Epithelial cell of esophagus (primary cell): ENCODE data around the gene IGFLR1.
"Not testable (repeated sequence)": the region's sequence is repeated elsewhere in the genome, so short reads cannot be mapped to it uniquely, and the experiment has no call there.

Experiments used
- DNase-seq: peaks from one replicate; pipeline ENCODE4 v3.0.0; 2010; ENCODE audit warnings: low read depth
- H3K4me3 ChIP-seq: 2 replicates; pipeline ENCODE4 v1.5.1; 2011; ENCODE audit warnings: mild to moderate bottlenecking, low read length, control low read depth
- TF ChIP-seq, protein P1 (sequence below): IDR thresholded peaks from 2 replicates; pipeline ENCODE4 v1.5.1; 2011; ENCODE audit warnings: low read depth, mild to moderate bottlenecking, low read length, control low read depth, inconsistent platforms; ENCODE audit not compliant: insufficient read depth; ENCODE audit errors: missing control alignments

The IGFLR1 gene

DNA sequence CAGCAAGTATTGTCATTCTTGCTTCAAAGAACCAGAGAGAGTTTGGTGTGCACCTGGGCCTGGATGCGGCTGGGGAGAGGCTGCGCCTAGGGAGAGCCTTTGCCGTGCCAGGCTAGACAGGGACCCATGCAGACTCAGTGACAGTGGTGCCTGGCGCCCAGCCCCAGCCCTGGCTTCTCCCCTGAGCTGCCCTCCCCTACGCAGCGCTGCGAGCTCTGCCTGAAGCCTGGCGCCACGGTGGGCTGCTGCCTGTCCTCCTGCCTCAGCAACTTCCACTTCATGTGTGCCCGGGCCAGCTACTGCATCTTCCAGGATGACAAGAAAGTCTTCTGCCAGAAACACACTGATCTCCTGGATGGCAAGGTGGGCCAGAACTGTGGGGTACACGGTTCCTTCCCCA, 12.5 kb downstream of the IGFLR1 start:
- H3K4me3 ChIP-seq = no peak overlapping the region
- TF ChIP-seq, protein P1, sequence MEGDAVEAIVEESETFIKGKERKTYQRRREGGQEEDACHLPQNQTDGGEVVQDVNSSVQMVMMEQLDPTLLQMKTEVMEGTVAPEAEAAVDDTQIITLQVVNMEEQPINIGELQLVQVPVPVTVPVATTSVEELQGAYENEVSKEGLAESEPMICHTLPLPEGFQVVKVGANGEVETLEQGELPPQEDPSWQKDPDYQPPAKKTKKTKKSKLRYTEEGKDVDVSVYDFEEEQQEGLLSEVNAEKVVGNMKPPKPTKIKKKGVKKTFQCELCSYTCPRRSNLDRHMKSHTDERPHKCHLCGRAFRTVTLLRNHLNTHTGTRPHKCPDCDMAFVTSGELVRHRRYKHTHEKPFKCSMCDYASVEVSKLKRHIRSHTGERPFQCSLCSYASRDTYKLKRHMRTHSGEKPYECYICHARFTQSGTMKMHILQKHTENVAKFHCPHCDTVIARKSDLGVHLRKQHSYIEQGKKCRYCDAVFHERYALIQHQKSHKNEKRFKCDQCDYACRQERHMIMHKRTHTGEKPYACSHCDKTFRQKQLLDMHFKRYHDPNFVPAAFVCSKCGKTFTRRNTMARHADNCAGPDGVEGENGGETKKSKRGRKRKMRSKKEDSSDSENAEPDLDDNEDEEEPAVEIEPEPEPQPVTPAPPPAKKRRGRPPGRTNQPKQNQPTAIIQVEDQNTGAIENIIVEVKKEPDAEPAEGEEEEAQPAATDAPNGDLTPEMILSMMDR = no peak
- no peak for DNase-seq

DNA sequence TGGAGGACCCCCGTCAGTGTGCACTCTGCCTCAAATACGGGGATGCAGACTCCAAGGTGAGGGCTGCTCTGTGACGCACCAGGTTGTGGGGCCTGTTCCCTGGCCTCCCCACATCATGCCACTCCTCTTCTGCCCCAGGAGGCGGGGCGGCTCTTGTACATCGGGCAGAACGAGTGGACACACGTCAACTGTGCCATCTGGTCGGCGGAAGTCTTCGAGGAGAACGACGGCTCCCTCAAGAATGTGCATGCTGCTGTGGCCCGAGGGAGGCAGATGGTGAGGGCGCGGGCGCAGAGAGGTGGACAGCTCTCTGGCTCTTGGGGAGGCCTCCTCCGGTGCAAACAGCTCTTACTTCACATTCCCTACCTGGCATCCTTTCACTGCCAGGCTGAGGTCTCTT, 13.2 kb downstream of the IGFLR1 start:
- TF ChIP-seq, protein P1 = no peak
- no peak for DNase-seq
- H3K4me3 ChIP-seq = no peak overlapping the region

DNA sequence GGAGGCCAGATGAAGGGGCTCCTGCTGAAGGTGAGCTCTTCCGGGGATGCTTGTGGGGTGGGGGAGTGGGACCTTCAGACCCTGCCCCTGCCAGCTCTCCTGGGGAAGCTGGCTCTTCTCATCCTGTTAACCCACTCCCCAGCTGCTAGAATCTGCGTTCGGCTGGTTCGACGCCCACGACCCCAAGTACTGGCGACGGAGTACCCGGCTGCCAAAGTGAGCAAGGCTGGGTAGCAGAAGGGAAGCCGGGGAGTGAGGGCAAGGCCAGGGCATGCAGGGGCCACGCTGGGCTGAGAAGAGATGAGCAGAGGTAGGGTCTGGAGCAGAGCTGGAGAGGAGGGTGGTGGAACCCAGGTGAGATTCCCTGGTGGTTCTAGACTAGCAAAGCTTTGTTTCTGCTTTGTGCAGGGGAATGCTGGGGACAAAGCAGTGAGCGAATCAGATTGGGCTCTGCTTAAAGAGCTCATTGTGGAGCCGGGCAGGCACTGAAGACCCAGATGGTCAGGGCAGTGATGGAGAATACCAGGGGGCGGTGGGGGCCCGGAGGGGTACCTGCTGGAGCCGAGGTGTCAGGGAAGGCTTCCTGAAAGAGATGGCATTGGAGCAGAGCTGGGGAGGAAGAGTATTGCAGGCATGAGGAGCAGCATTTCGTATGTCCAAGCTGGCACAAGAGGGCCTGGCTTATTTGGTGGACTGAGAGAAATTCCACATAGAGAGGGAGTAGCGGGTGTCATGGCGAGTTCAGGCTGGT, 14.1 kb downstream of the IGFLR1 start:
- TF ChIP-seq, protein P1 = no peak
- DNase-seq = no peak
- no peak overlapping the region for H3K4me3 ChIP-seq

DNA sequence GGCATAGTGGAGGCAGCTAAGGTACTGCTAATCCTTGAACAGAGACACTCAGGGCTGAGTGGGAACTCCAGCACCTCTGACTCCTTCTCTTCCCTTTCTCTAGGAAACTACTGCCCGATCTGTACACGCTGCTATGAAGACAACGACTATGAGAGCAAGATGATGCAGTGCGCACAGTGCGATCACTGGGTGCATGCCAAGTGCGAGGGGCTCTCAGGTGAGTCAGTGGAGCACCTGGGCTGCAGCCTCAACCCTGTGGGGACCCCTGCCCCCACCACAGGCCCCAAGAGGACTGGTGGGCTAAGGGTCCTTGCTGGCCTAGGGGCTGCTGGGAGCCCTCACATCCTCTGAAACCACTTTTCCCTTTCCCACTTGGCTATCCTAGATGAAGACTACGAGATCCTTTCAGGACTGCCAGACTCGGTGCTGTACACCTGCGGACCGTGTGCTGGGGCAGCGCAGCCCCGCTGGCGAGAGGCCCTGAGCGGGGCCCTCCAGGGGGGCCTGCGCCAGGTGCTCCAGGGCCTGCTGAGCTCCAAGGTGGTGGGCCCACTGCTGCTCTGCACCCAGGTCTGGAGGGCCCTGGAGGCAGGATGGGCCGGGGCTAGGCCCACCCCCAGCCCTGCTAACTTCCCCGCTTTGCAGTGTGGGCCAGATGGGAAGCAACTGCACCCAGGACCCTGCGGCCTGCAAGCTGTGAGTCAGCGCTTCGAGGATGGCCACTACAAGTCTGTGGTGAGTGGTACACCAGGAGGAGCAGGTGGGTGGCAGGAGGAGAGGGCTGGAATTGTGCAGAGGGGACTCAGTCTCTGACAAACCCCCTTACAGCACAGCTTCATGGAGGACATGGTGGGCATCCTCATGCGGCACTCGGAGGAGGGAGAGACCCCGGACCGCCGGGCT, 14.9 kb downstream of the IGFLR1 start:
- H3K4me3 ChIP-seq = no peak overlapping the region
- TF ChIP-seq, protein P1 = no peak
- no peak for DNase-seq

DNA sequence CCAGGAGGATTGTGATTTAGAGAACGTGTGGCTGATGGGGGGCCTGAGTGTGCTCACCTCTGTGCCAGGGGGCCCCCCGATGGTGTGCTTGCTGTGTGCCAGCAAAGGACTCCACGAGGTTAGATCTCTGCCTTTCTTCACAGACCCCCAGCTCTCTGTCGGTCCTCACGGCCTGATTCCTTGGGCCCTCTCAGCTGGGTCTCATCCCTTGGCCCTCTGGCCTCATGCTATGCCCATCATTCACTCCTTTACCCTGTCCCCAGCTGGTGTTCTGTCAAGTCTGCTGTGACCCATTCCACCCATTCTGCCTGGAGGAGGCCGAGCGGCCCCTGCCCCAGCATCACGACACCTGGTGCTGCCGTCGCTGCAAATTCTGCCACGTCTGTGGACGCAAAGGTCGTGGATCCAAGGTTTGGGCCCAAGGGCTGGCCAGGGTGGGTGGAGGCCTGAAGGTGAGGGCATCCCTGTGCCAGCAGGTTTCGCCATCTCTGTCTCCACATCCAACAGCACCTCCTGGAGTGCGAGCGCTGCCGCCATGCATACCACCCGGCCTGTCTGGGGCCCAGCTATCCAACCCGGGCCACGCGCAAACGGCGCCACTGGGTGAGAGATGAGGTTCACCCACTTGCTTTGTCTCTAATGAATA, 16.9 kb downstream of the IGFLR1 start:
- DNase-seq = no peak
- TF ChIP-seq, protein P1 = no peak
- no peak overlapping the region for H3K4me3 ChIP-seq

DNA sequence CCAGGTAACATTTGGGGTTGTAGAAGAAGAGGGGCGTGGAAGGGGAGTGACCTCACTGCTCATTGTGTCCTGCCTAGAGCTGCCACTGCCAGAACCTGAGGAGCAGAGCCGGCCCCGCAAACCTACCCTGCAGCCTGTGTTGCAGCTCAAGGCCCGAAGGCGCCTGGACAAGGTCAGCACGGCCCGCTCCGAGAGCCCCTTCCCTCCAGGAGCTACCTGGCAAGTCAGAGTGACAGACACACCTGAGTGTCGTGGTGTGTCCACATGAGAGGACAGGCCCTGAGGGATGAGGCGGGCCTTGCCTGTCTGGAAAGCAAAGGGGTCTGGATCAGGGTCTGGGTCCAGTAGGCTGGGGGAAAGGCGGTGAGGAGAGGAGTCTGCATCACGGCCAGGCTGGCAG, 17.7 kb downstream of the IGFLR1 start:
- no peak for DNase-seq
- H3K4me3 ChIP-seq = no peak overlapping the region
- TF ChIP-seq, protein P1 = no peak

DNA sequence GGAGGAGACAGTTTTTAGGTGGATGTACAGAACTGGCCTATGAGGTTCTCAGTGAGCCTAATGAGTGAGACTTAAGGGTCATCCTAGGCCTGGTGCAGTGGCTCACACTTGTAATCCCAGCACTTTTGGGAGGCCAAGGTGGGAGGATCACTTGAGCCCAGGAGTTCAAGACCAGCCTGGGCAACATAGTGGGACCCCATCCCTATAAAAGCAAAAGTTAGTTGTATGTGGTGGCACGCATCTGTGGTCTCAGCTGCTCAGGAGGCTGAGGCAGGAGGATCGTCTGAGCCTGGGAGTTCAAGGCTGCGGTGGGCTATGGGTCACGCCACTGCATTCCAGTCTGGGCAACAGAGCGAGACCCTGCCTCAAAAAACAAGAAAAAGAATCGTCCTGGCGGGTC, 18.1 kb downstream of the IGFLR1 start:
- not testable (repeated sequence) for DNase-seq

More for the DNA sequence above, 18.1 kb downstream of the IGFLR1 start:
- not testable (repeated sequence) for H3K4me3 ChIP-seq
